ENCODE data around the gene MYO18A.

DNA sequence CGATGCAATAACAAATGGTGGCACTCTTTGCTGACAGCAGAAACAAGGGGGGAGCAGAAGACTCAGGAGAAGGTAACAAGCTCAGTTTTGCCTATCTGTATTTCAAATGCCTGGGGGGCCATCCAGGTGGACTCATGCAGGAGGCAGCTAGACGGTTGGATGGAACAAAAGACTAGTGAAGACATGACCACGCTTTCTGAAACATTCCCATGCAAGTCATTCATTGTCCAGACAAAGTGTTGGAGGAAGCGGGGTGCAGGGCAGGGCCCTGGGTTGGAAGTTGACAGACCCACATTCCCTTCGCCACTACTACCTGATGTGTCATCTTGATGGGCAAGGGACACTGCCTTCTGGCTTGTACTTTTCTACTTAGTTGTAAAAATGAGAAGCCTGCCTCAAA lies 36.7 kb upstream of the MYO18A start:
- TF ChIP-seq, protein P1, sequence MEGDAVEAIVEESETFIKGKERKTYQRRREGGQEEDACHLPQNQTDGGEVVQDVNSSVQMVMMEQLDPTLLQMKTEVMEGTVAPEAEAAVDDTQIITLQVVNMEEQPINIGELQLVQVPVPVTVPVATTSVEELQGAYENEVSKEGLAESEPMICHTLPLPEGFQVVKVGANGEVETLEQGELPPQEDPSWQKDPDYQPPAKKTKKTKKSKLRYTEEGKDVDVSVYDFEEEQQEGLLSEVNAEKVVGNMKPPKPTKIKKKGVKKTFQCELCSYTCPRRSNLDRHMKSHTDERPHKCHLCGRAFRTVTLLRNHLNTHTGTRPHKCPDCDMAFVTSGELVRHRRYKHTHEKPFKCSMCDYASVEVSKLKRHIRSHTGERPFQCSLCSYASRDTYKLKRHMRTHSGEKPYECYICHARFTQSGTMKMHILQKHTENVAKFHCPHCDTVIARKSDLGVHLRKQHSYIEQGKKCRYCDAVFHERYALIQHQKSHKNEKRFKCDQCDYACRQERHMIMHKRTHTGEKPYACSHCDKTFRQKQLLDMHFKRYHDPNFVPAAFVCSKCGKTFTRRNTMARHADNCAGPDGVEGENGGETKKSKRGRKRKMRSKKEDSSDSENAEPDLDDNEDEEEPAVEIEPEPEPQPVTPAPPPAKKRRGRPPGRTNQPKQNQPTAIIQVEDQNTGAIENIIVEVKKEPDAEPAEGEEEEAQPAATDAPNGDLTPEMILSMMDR (IDR thresholded peaks at IDR 0.05; ENCODE audit: low read length) = no peak
- TF ChIP-seq EZH2 (optimal IDR thresholded peaks at IDR 0.05; ENCODE audit: low read depth, low read length) = no peak
